ENCODE measurements around the gene RUBCNL. TPM values are rescaled to one million over a fixed set of nuclear protein-coding genes. Genes with fewer than 3 reads are reported as not detected.
A peak's percentile ranks its signal among the peaks of the same experiment; 100 is the strongest.
"Not testable (repeated sequence)": the region's sequence is repeated elsewhere in the genome, so short reads cannot be mapped to it uniquely, and the experiment has no call there.

Gene RUBCNL
- total RNA-seq, 3 donors from 2014 or later, result 13.5 to 35.2 (median 32.6) TPM

DNA sequence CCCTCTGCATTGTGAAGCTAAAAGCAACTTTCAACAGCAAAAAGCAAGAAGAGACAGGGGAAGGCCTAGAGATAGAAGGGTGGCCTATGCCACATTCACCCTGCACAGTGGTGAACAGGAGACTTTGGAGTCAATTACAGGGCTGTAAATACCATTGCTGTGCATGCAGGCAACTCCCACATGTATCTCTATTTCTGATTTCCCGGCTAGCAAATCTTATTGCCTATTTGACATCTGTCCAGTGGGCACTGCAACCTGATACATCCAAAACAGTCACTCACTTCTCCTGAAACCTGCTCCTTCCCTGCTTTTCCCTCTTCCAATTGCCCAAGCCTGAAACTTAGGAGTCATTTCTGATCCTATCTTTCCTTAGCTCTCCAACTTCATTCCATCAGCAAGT lies 13.4 kb downstream of the RUBCNL start:
- peak; percentile 84 for ATAC-seq
- H3K4me3 ChIP-seq, result no peak overlapping the region

DNA sequence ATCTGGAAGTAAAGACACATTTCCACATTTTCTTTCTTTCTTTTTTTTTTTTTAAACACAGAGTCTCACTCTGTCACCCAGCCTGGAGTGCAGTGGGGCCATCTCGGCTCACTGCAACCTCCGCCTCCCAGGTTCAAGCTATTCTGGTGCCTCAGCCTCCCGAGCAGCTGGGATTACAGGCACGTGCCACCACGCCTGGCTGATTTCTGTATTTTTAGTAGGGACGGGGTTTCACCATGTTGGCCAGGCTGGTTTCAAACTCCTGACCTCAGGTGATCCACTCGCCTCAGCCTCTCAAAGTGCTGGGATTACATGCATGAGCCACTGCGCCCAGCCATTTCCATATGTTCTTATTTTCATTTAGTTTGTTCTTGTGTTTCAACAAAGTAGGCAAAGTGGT lies 14.1 kb downstream of the RUBCNL start:
- H3K9me3 ChIP-seq; intact Hi-C loops (cut with DNase I, micrococcal nuclease); H3K36me3 ChIP-seq (ENCODE audit: low read depth); ATAC-seq; H3K4me3 ChIP-seq; DNase-seq: not testable (repeated sequence)
- H3K4me1 ChIP-seq (ENCODE audit: low read depth), result peaks cover 39% of the 10 kb centered on the region

More for the DNA sequence above, 13.4 kb downstream of the RUBCNL start:
- Histone ChIP-seq H3K36me3 (ENCODE audit: low read depth) (no peaks in the 10 kb centered on the region), H3K9me3 (no peaks in the 10 kb centered on the region), H3K4me1 (ENCODE audit: low read depth) (peaks cover 41% of the 10 kb centered on the region)
- intact Hi-C loops (cut with DNase I, micrococcal nuclease), result no loop called here
- DNase-seq, result peak in 1 of 3 donors; percentile 65
- TF ChIP-seq, protein P1, sequence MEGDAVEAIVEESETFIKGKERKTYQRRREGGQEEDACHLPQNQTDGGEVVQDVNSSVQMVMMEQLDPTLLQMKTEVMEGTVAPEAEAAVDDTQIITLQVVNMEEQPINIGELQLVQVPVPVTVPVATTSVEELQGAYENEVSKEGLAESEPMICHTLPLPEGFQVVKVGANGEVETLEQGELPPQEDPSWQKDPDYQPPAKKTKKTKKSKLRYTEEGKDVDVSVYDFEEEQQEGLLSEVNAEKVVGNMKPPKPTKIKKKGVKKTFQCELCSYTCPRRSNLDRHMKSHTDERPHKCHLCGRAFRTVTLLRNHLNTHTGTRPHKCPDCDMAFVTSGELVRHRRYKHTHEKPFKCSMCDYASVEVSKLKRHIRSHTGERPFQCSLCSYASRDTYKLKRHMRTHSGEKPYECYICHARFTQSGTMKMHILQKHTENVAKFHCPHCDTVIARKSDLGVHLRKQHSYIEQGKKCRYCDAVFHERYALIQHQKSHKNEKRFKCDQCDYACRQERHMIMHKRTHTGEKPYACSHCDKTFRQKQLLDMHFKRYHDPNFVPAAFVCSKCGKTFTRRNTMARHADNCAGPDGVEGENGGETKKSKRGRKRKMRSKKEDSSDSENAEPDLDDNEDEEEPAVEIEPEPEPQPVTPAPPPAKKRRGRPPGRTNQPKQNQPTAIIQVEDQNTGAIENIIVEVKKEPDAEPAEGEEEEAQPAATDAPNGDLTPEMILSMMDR (IDR thresholded peaks at IDR 0.05), result no peak

DNA sequence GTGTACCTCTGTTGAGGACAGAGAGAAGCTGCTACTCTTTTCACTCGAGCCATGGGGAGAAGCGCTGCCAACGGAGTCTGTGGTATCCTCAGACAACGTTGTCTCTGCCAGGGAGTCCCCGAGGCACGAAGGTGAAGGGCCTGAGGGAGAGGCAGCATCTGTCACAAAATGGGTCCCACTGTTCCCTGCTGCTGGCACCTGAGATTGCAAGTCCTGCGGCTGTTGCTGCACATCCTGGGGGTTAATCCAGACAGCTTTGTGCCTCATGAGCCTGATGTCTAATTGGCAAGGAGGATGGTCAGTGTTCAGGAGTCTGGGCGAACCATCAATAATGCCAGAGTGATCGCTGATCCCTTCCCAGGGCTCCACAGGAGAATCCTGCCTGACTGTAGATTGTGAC lies 15.0 kb downstream of the RUBCNL start:
- Histone ChIP-seq H3K9me3 (no peaks in the 10 kb centered on the region), H3K4me1 (ENCODE audit: low read depth) (peaks cover 32% of the 10 kb centered on the region), H3K4me3 (no peak overlapping the region), H3K36me3 (ENCODE audit: low read depth) (no peaks in the 10 kb centered on the region)
- DNase-seq (no peak), ATAC-seq (no peak)
- intact Hi-C loops (cut with DNase I, micrococcal nuclease), result no loop called here
- TF ChIP-seq, protein P1 (IDR thresholded peaks at IDR 0.05), result no peak

DNA sequence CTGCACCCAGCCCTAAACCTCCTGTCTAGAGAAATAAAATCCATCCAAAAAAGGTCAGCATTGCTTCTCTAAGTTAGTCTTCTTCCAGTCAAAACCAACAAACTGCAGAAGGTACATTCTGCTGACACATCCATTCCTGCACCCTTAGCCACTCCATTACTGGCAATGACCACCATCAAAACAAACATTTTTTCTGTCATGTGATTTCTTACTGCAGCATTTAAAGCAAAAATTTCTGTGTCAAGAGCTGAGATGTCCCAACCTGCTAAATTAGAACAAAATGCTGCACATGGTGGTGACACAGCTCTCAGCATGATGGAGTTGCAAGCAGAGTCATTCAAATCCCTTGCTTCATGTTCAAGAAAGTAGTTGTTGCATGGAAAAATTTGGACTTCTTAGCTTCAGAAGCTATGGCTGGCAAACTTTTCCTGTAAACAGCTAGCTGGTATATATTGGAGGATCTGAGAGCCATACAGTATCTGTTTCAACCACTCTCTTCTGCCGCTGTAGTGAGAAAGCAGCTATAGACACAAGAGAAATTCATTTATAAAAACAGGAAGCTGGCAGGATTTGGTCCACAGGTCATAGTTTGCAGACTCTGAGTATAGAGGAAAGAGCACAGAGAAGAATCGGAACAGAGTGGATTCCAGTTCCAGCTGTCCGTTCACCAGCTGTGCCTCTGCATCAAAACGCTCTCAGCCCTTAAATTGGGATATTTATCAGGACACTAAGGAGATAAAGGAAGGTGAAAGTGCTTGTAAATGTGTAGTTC lies 17.4 kb downstream of the RUBCNL start:
- Histone ChIP-seq H3K9me3 (no peaks in the 10 kb centered on the region), H3K4me3 (no peak overlapping the region), H3K36me3 (ENCODE audit: low read depth) (no peaks in the 10 kb centered on the region), H3K4me1 (ENCODE audit: low read depth) (peaks cover 20% of the 10 kb centered on the region)
- TF ChIP-seq, protein P1 (IDR thresholded peaks at IDR 0.05), result no peak
- intact Hi-C loops (cut with DNase I, micrococcal nuclease), result no loop called here
- ATAC-seq, result no peak
- DNase-seq, result no peak

DNA sequence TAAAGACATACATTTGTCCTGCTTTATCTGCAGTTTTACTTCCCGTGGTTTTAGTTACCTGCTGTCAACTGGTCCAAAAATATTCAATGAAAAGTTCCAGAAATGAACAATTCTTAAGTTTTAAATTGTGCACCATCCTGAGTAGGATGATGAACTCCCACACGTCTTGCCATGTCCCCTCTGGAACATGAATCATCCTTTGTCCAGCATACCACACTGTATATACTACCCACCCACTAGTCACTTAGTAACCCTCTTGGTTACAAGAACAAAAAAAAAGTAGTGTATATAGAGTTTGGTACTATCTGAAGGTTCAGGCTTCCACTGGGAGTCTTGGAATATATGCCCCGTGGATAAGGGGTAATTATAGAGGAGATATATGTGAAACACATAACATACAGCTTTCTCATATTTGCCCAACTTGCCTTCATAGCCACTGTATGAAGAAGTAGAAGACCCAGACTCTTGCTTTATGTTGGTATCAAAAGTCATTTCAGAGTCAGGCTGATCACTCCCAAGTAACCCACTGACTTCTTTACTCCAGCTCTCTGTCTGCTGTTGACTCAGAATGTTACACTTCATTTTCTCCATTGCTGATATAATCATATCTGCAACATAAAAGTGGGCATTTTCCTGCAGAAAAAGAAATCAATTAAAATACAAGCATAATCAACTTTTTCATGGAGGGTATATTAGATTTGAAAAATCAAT lies 19.3 kb downstream of the RUBCNL start:
- no peak for DNase-seq
- no peaks in the 10 kb centered on the region for H3K9me3 ChIP-seq
- ATAC-seq, result no peak
- H3K4me3 ChIP-seq, result no peak overlapping the region
- intact Hi-C loops (cut with DNase I, micrococcal nuclease), result no loop called here
- TF ChIP-seq, protein P1 (IDR thresholded peaks at IDR 0.05), result no peak
- no peaks in the 10 kb centered on the region for H3K36me3 ChIP-seq (ENCODE audit: low read depth)
- peaks cover 15% of the 10 kb centered on the region for H3K4me1 ChIP-seq (ENCODE audit: low read depth)

DNA sequence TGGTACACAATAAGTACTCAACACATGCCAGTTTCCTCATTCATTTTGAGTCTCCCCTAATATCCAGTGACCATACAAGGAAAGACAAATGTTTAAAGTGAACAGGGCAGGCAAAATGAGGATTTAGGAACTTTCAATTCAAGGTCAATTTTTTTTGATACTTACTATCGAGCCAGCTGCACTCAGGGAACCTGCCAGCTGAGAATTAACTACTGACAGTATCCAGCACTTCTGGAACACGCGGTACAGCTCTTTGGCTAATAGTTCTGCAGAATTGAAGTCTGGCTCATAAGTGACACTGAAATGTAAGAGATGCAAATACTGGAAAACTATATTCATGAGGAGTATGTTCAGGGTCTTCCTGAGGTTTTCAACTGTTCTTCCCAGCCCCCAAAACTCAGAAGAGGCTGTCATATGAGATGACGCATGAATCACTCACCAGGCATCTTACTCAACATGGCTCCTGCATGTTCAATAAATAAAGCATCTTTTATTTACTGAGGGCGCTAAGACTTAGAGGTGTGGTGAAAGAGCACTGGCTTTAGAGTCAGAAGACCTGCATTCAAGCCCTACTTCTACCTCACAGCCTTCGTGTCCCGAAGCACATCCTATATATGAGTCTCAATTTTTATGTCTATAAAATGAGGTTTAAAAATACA lies 25.6 kb downstream of the RUBCNL start:
- intact Hi-C loops (cut with DNase I, micrococcal nuclease), result no loop called here
- TF ChIP-seq, protein P1 (IDR thresholded peaks at IDR 0.05), result no peak

More for the DNA sequence above, 25.6 kb downstream of the RUBCNL start:
- Histone ChIP-seq H3K4me3 (no peak overlapping the region), H3K4me1 (ENCODE audit: low read depth) (no peaks in the 10 kb centered on the region), H3K9me3 (no peaks in the 10 kb centered on the region), H3K36me3 (ENCODE audit: low read depth) (no peaks in the 10 kb centered on the region)
- ATAC-seq, result no peak
- DNase-seq, result no peak

Data from mucosa of descending colon (tissue), 3 donors.